ENCODE results near the gene AXIN1.
"Not testable (repeated sequence)": the region's sequence is repeated elsewhere in the genome, so short reads cannot be mapped to it uniquely, and the experiment has no call there.

AXIN1 gene

DNA sequence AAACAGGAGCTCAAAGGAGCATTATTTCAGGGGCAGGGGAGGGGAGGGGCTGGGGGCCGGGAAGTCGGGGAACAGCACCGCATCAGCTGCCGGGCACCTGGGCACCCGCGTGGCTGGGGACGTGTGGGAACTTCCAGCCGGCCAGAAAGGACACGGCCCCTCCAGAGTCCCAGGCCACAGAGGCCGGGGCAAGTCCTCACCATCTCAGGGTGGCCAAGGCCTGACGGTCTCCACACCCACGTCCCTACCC, 28.2 kb upstream of the AXIN1 start:
- DNase-seq (ENCODE audit: low spot score), result no peak
- in situ Hi-C loops (cut with MboI; ENCODE audit: low pct_unique_long_range_greater_than_20kb, low sequenced_read_pairs, unreplicated experiment), result no loop called here
- TF ChIP-seq, protein P1, sequence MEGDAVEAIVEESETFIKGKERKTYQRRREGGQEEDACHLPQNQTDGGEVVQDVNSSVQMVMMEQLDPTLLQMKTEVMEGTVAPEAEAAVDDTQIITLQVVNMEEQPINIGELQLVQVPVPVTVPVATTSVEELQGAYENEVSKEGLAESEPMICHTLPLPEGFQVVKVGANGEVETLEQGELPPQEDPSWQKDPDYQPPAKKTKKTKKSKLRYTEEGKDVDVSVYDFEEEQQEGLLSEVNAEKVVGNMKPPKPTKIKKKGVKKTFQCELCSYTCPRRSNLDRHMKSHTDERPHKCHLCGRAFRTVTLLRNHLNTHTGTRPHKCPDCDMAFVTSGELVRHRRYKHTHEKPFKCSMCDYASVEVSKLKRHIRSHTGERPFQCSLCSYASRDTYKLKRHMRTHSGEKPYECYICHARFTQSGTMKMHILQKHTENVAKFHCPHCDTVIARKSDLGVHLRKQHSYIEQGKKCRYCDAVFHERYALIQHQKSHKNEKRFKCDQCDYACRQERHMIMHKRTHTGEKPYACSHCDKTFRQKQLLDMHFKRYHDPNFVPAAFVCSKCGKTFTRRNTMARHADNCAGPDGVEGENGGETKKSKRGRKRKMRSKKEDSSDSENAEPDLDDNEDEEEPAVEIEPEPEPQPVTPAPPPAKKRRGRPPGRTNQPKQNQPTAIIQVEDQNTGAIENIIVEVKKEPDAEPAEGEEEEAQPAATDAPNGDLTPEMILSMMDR (IDR thresholded peaks at IDR 0.05; ENCODE audit: extremely low read depth, insufficient read depth, missing control alignments), result no peak

DNA sequence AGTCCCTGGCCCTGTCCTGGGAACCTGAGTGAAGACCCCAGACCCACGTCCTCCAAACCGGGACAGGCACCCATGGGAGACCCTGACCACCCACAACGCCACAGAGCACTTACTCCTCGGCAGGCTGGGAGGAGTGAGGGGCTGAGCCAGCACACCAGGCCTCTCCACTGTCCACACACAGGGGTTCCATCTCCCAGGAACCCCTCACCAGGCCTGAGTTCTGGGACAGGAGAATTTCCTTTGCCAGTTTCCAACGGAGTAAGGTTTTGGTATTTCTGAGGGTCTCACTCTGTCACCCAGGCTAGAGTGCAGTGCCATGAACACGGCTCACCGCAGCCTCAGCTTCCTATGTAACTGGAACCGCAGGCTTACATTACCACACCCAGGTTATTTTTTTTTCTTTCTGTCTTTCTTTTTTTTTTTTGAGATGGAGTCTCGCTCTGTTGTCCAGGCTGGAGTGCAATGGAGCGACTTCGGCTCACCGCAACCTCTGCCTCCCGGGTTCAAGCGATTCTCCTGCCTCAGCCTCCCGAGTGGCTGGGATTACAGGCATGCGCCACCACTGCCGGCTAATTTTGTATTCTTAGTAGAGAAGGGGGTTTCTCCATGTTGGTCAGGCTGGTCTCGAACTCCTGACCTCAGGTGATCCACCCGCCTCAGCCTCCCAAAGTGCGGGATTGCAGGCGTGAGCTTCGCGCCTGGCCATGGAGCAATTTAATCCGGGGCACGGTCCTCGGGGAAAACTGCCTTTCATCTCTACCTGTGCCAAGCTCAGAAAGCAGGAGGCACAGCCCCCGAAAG, 27.6 kb upstream of the AXIN1 start:
- TF ChIP-seq, protein P1 (IDR thresholded peaks at IDR 0.05; ENCODE audit: extremely low read depth, insufficient read depth, missing control alignments), result no peak

DNA sequence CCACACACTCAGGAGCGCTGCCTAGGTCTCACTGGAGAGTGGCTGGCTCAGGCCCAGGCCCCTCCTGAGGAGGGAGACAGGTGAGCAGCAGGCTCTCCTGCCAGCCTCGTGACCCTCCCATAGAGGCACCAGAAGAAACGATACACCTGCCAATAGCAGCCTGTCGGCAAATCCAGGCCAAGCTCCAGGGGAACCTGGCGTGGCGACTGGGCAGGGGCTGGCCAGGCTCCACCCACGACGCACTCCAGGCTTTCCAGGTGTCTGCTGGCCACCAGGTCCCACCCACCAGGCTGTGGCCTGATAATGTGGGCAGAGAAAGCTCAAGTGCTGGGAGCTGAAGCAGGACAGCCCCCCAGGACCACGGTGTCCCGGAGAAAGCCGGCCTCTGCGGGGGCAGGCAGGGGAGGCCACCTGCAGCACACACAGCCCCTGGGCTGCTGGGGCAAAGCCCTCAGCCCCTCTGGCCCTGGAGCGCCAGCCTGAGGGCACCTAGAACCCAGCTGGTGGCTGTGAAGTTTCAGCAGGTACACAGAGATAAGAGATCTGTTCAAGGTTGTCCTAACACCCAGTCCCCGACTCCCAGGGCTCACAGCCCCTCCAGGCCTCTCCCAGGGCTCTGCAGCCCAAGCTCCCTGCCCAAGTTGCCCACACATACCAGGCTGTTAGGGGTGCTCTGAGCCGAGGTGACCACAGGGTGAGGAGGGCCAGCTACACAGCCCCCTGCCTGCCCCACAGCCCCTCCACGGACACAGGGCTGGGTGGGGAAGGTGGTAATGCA, 26.8 kb upstream of the AXIN1 start:
- no peak for DNase-seq (ENCODE audit: low spot score)
- in situ Hi-C loops (cut with MboI; ENCODE audit: low pct_unique_long_range_greater_than_20kb, low sequenced_read_pairs, unreplicated experiment), result no loop called here
- TF ChIP-seq, protein P1 (IDR thresholded peaks at IDR 0.05; ENCODE audit: extremely low read depth, insufficient read depth, missing control alignments), result no peak

More for the DNA sequence above, 27.6 kb upstream of the AXIN1 start:
- in situ Hi-C loops (cut with MboI; ENCODE audit: low pct_unique_long_range_greater_than_20kb, low sequenced_read_pairs, unreplicated experiment), result no loop called here
- no peak for DNase-seq (ENCODE audit: low spot score)

DNA sequence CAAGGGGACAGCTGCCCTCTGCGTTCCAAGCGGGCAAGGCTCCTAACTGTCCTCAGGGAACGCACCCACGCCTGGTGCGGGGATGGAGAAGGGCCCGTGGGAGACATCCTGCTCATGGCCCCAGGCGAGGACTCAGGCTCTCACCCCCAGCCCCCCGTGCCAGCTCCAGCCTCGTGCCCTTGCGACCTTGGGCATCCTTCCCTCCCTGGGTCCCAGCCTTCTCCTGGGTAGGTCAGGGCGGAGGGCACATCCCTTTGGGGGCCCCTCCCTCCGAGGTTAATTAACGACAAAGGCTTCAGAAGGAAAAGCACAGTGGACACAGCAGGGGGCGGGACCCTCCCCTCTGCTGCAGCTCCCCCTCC, 26.3 kb upstream of the AXIN1 start:
- in situ Hi-C loops (cut with MboI; ENCODE audit: low pct_unique_long_range_greater_than_20kb, low sequenced_read_pairs, unreplicated experiment), result no loop called here
- TF ChIP-seq, protein P1 (IDR thresholded peaks at IDR 0.05; ENCODE audit: extremely low read depth, insufficient read depth, missing control alignments), result no peak
- DNase-seq (ENCODE audit: low spot score), result no peak

DNA sequence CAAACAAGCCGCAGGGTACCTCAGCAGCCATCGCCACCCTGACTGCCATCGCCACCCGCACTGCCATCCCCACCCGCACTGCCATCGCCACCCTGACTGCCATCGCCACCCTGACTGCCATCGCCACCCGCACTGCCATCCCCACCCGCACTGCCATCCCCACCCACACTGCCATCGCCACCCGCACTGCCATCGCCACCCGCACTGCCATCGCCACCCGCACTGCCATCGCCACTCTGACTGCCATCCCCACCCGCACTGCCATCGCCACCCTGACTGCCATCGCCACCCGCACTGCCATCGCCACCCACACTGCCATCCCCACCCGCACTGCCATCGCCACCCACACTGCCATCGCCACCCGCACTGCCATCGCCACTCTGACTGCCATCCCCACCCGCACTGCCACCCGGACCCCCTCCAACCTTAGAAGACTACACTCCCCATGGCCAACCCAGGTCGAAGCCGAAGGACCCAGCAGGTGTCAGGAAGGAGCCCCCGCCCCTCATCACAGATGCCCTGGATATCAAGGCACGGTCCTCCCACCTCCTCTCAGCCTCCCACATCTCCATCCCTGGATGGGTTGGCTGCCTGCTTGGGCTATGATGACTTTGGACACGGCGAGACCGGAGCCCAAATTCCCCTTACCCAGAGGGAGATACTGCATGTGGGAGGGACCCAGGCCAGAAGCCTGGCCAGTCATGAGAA, 25.7 kb upstream of the AXIN1 start:
- DNase-seq (ENCODE audit: low spot score); in situ Hi-C loops (cut with MboI; ENCODE audit: low pct_unique_long_range_greater_than_20kb, low sequenced_read_pairs, unreplicated experiment): not testable (repeated sequence)

DNA sequence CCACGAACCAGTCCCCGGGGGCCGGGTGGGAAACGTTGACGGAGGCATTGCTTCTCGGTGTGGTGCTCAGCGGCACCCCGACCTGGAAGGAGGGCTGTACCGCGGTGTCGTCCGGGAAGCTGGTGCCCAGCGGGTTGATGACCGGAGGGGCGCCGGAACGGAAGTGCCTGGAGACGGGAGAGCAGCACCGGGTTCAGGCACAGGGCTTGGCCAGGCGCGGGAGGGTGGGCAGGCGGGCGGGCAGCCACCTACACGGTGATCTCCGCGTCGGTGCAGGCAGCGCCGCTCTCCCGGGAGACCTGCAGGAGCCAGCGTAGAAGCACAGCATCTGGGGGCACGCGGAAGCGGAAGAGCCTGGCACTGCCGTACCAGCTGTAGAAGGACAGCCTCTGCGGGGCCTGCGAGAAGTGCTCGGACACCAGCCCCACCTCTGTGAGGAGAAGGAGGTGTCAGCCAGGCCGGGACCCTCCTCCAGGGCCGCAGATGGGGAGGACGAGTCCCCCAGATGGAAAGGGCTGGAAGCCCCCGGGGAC, 25.0 kb upstream of the AXIN1 start:
- TF ChIP-seq, protein P1 (IDR thresholded peaks at IDR 0.05; ENCODE audit: extremely low read depth, insufficient read depth, missing control alignments), result no peak
- in situ Hi-C loops (cut with MboI; ENCODE audit: low pct_unique_long_range_greater_than_20kb, low sequenced_read_pairs, unreplicated experiment), result no loop called here
- DNase-seq (ENCODE audit: low spot score), result no peak
